GM18867 (cell line): ENCODE results near the gene ZNF248.

Experiments
- ATAC-seq: cut with Tn5 transposase; IDR thresholded peaks from one replicate; pipeline ENCODE4 v1.9.1; 2021; ENCODE audit warnings: mild to moderate bottlenecking, moderate library complexity; ENCODE audit not compliant: unreplicated experiment

ZNF248 gene

GRCh38 chr10:37826806-37827205 is 30.6 kb downstream of the ZNF248 start:
- no peak for ATAC-seq

DNA sequence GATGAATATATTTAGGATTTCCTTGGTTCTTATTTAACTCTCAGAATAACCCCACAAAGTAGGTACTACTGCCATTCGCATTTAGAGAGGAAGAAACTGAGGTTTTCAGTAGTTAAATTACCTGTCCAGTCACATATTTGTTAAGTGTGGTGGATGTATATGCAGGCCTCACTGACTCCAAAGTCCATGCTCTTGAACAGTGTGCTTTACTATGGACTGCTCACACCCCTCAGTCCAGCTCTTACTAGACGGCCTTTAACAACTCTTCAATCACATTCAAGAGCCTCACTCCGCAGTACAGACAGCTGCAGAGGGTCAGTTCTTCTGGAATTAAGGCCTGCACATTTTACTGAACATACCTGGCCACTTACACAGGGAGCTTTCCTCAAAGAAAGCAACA is 36.2 kb downstream of the ZNF248 start:
- no peak for ATAC-seq

DNA sequence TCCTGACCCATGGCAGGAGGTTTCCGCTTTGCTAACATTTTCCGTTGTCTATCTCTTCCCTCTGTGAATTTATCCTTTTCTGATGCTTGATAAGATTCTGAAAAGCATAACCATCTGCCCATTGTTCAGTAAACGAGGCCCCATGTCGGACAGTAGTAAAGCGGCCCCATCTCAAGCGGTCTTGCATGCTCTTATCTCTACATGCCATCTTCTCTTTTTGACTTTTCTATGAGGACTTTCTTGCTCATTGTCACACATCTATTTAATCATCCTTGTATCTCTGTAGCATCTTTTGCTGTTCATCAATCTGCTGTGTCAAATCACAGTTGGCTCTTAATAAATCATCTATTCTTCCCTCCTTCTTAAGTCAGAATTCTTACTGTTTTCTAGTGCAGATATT is 37.6 kb downstream of the ZNF248 start:
- ATAC-seq = no peak

GRCh38 chr10:37816290-37816689 is 41.1 kb downstream of the ZNF248 start:
- ATAC-seq = no peak

GRCh38 chr10:37813763-37814162 is 43.6 kb downstream of the ZNF248 start:
- no peak for ATAC-seq

- ATAC-seq = no peak
These were observed 45.1 kb downstream of the ZNF248 start for GRCh38 chr10:37812290-37812689.

DNA sequence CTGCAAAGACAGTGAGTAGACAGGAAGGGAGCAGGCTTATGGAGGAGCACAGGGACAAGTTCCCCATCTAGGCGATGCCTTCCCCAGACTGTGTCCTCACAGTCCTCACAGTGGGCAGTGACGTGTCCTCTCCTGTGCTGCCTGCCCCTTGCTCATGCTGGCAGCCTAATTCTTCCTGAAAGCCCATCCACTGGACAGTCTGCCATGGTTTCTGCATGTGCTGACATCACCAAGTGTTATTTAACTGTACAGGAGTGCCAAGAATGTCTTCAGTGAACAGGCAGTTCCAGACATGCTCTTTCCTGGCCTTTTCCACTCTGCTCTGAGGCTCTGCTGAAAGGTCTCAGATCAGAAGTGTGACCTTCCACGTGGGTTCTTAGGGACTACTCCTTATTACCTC is 54.1 kb downstream of the ZNF248 start:
- ATAC-seq = no peak

- ATAC-seq = no peak
These were observed 55.9 kb downstream of the ZNF248 start for GRCh38 chr10:37801557-37801956.

GRCh38 chr10:37794305-37794976 is 63.0 kb downstream of the ZNF248 start:
- ATAC-seq = no peak

DNA sequence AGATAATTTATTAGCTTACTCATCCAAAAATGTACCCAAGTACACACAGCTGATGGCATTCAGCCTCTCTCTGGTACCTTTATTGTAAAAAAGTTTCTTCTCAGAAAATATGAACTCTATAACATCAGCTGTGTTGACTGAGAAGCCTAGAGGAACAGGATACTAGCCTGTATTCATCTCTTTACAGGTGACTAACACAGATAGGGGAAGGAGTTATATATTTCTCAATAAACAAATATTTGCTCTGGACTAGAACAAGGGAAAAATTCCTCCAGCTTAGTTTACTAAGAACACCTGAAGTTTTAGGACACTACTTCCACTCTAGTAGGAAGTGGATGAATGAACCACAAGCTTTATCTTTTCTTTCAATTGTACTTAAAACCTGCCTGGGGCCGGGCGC is 67.8 kb downstream of the ZNF248 start:
- ATAC-seq = no peak

GRCh38 chr10:37784678-37785077 is 72.7 kb downstream of the ZNF248 start:
- ATAC-seq = no peak

- ATAC-seq = no peak
These were observed 76.9 kb downstream of the ZNF248 start for GRCh38 chr10:37780536-37780935.

DNA sequence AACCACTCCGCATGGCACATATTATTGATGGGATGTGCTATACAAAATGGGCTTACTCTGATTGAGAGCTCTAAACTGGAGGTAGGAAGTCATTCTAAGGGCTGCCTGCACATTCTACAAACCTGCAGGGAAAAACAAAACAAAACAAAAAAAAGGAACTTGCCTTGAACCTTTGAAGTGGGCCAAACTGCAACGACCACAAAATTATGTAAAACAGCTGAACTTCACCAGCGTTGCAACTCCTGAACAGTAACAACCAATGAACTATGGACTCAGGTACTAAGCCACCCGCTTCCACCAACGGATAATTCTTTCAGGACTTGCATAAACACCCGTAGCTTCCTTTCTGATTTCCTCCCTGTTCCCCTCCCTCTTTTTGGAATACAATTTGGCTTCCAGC is 80.4 kb downstream of the ZNF248 start:
- no peak for ATAC-seq

- ATAC-seq = no peak
These were observed 81.8 kb downstream of the ZNF248 start for GRCh38 chr10:37775612-37776011.

DNA sequence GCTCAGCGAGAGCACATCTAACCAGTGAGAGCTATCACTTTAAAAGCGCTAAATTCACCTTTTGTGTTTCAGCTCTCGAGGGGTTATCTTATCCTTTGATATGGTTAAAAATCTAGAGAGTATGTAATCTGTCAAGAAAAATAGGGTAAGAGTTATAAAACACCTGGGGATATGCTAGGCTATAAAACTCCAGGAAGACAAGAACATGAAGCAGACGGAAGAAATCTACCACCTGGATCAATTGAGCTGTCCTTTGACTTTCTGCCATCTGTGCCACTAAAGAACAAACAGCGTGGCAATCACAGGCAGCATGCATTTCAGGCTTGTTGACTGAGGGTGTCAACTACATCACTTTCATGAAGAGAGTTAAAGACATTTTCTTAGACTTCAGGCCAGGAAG is 83.1 kb downstream of the ZNF248 start:
- no peak for ATAC-seq

- ATAC-seq = no peak
These were observed 92.2 kb downstream of the ZNF248 start for GRCh38 chr10:37765216-37765615.

DNA sequence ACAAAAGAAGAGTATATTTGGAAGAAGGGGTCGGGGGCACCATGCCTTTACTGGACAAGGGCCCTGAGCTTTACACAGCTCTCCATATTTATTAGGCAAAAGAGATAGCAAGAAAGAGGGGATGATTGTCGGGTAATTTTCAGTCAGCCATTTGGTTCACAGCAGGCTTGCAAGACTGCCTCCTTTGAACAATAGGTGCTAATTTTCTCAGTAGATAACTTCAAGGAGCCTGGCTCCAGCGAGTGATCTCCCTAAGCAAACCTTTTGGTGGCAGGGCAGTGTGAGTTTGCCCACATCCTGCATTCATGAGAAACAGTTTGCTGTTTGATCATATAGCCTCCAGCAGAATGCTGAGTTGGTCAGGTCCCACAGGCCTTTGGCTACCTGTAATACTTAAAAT is 94.3 kb downstream of the ZNF248 start:
- no peak for ATAC-seq

DNA sequence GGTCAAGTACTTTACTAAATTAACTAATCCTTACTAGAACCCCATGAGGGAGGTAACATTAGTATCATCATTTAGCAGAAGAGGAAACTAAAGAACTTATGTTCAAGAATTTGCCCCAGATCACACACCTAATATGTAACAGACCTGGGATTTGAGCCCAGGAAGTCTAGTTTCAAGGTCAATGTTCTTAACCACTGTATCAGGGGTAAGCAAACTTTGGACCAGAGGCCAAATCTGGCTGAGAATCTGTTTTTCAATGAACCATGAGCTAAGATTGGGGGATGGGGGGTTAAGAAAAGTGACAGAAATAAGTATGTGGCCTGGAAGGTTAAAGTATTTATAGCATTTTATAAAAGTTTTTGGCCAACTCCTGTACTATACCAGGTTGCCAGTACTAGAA is 95.1 kb downstream of the ZNF248 start:
- no peak for ATAC-seq

GRCh38 chr10:37760817-37761216 is 96.6 kb downstream of the ZNF248 start:
- no peak for ATAC-seq

- ATAC-seq = no peak
These were observed 99.3 kb downstream of the ZNF248 start for GRCh38 chr10:37758074-37758473.

DNA sequence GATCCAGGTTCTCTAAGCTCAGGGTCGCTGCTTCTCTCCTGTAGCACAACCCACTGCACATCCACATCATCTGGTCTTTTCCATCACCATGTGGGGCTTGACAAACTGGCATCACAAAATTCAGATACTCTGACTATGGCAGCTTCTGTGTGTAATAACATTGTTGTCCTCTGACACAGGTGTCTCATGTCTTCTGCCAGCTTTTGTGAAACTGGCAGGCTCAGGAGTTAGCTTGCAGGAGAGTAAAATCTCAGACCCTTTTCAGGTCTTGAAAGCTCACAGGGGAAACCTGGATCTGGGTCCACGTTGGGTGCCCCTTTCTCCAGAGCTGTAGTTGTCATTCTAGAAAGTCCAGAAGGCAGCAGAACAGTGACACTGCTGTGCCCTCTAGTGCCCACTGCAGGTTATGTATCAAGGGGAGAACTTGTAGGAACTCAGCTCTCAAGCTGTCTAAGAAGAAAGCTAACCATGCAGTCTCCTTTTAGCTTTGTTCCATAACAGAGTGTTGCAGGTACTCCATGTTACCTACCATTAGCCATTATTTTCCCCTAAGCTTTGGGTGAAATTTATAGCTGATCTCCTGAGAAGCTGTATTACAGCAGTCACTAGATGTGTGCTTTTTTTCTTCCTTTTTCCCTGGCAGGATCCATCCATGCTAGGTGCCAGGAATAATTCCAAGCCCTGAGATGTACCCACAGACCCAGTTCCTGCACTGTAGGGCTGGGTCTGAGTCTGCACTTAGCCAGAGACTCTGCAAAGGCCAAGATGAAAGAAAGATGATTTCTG is 102.7 kb downstream of the ZNF248 start:
- ATAC-seq = peak; percentile 92

DNA sequence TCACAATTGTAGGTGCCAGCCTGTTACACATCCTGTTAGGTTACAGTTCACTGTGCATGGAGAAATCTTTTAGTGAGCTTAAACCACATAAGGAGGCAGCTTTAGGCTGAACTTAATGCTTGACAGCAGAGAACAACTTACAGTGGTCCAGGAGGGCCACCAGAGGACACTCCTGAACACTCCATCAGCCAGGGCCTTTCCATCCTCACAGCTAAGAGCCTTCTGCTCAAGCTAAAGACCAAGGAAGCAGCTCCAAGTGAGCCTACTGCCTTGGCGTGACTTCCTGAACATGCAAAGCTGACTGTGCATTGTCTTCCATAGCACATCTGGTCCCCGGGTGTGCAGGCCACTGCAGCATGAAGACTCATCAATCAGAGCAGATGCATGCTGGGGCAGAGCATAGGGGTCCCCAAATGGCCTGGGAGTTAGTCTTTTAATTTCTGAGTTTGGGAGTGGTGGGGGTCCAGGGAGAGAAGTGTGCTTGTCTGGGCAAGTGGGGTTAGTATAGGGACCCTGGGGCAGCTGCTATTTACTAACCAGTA is 105.0 kb downstream of the ZNF248 start:
- ATAC-seq = no peak
